Erythroblast (primary cell): Measurements from ENCODE around the gene SERTM2.

Source experiments
- DNase-seq, 2 experiments: peaks; one replicate each; lab custom pipeline; 2025; lab: John Stamatoyannopoulos, UW
- GATA1 ChIP-seq: IDR thresholded peaks from 2 replicates; pipeline ENCODE4 v1.6.1; 2011; ENCODE audit warnings: low read depth, mild to moderate bottlenecking, control low read depth, low read length, moderate library complexity
- POLR2A ChIP-seq: IDR thresholded peaks from 2 replicates; pipeline ENCODE4 v1.6.1; 2011; ENCODE audit warnings: mild to moderate bottlenecking, low read length

The SERTM2 gene

DNA sequence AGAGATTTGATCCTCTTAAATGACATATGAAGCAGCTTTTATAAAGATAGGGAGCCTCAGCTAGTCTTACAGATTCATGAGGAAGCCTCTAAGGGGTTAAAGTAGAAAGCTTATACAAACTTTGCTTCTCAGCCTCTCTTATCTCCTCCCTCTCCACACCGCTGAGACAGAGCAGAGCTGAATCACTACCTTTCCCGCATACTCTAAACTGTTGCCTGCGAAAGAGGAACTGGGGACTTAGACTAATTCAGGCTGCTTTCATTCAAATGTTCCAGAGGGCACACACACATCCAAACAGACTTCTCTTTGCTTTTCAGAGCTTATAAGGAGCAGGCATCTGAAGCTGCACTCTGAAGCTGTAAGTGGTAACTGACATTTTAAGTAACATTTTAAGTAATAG lies at the start of gene SERTM2:
Gene SERTM2 (plus strand): TSS at position 169 of the 400 bp plus-strand sequence. CDS start 7,213 bp downstream, outside the sequence.
- DNase-seq, result no peak

DNA sequence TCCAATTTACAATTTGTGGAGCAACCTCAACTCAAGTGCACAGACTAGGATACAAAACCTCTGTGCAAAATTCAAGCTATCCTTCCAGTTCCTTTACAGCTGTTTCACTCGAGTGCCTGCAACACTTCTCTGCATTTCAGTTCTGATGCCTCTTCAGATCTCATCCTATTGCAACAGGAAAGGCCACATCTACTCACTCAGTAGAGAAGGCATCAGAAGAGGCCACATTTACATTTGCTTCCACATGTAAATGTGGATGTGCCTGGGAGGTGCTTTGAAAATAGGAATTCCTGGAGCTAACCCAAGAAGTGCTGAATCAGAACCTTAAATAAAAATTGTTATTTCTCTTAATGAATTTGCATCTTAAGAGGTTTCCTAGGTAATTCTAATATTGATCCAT lies 45.8 kb upstream of the SERTM2 start:
- DNase-seq, result no peak
- TF ChIP-seq GATA1 (no peak), POLR2A (no peak)

More for the DNA sequence above, at the start of gene SERTM2:
- TF ChIP-seq GATA1 (no peak), POLR2A (no peak)

DNA sequence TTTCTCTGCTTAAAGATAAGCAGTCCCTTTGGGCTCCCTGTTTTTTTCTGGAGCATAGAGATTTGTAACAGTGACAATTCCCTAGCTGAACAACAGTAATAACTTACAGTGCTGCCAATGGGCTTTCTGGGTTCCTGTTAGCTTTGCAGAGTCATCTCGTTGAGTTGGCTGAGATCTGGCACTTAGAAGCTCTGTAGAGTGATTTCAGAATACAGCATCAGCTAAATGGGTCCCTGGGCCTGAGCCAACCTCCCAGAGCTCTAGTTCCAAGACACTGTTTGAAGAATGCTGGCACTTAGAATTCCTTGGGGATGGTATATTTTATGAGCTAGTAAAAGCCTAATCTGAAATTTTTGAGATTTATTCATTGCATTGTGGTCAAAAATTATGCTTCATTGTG lies 43.5 kb upstream of the SERTM2 start:
- no peak for DNase-seq
- no peak for TF ChIP-seq GATA1
- no peak for TF ChIP-seq POLR2A

DNA sequence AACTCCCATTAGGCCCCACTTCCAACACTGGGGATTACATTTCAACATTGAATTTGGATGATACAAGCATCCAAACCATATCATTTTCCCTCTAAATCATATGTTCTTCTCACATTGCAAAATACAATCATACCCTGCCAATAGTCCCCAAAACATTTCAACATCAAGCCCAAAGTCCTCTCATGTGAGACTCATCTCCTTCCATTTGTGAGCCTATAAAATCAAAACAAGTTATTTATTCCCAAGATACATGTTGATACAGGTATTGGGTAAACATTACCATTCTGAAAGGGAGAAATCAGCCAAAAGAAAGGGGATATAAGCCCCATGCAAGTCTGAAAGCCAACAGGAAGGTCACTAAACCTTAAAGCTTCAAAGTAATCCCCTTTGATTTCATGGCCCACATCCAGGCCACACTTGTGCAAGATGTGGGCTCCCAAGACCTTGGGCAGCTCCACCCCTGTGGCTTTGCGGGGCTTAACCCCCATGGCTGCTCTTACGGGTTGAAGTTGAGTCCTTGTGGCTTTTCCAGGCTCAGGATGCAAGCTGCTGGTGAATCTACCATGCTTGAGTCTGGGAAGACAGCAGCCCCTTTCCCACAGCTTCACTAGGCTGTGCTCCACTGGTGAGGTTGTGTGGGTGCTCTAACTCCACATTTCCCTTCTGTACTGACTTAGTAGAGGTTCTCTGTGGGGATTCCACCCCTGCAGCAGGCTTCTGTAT lies 40.6 kb upstream of the SERTM2 start:
- TF ChIP-seq POLR2A, result no peak
- no peak for TF ChIP-seq GATA1
- DNase-seq, result no peak

DNA sequence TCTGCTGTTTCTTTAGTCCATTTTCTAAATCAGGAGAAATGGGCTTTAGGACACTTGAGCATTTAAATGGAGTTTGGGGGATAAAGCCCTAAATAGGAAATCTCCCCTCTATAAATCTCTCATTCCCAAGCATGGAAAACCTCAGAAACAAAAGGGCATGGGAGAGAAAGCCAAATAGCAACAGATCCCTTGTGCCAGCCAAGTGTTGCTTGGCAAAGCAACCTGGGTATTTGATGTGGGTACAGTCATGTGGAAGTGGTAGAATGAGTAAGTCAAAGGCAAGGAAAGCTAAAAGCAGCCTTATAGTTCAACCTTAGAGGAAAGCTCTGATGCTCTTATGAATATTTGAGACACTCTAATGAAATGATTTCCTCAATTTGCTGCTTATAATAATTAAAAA lies 29.5 kb upstream of the SERTM2 start:
- no peak for DNase-seq
- TF ChIP-seq GATA1 (no peak), POLR2A (no peak)

DNA sequence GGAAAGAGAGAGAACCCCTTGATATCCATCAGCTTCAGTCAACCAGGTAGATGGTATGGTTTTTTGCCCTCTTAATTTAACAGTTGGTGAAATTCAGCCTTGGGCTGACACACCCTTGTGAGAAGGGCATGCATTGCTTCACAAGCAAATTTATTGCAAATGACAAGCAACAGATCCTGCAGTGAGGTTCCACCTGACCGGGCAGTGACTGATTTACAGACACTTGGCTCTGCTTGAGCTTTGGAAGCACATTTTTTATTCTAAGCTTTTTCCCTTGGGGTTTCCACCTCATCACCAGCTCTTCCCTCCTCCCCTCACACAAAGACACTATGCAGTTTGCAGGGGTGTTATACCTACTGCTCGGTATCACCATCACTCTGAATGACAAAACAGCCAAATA lies 28.3 kb upstream of the SERTM2 start:
- DNase-seq, result no peak
- no peak for TF ChIP-seq GATA1
- TF ChIP-seq POLR2A, result no peak

DNA sequence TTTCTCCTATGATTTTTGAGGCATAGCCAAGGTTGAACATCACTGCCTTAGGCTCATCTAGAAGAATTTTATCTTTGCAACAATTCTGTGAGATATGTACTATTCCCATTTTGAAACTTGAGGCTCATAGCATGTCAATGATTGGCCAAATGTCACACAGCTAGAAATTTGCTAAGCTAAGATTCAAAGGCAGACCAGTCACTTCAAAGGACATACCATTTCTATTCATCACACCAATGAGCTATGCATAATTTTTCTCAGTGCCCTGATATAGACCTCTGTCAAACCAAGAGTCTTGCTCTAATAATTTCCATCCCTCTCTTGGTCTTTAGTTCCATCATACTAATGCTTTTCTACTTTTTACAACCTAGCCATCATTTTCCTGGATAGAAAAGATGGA lies 27.6 kb upstream of the SERTM2 start:
- no peak for DNase-seq
- no peak for TF ChIP-seq GATA1
- TF ChIP-seq POLR2A, result no peak

DNA sequence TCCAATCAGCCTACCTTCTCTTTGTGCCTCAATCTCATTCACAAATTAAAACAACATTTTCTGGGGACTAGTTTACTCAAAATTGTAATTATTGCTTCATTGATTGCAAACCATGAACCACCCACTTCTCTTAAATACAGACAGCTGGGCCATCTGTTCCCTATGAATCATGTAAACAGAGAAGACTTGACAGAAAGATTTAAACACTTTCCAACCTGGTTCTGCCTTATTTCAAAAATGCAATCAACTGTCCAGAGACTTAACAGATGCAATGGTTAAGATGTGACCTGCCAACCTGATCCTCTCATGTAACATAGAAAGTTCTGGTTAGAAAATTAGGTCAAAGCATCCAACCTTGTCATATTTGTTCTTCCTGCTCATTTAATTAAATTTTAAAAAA lies 20.8 kb upstream of the SERTM2 start:
- DNase-seq, result no peak
- TF ChIP-seq GATA1 (no peak), POLR2A (no peak)

DNA sequence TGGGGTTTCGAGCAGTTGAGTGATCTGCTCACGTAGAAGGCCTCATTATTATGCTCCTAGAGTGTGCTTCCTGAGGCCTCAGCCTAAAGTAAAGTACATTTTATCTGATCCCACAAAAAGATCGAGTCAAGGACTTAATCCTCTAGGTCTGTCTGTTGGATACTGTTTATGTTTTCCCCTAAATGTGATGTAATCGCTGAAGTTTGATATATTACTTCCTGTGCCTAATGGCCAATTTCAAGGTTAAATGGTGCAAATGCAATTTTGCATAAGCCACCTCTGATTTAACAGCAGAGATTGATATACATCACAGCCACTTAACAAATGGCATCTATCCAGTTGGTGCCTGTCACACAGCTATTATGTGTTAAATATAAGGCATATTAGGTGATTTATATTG lies 19.4 kb upstream of the SERTM2 start:
- no peak for DNase-seq
- TF ChIP-seq POLR2A (no peak), GATA1 (no peak)

DNA sequence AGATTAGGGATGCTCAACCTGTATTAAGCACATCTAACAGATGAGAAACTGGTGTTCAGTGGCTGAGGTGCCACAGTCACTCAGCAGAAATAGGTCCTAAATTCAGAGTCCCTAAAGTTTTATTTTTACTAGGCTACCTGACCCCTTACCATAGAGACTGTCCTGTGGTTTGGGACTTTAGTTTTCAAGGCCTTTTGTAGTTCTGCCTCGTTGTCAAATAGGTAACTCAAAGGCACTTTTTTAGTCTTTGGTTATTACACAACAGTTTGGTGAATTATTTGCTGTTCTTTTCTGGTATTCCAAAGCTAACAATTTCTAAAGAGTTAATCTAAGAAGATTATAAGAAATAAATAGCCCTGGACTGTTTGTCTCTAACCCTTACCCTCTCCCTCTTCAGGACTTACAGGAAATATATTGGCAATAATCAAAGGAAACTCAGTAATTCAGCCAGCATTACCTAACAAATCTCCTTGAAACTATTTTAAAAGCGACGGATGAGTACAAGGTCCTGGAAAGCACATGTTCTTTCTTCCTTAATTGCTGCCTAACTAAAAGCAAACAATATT lies 12.8 kb upstream of the SERTM2 start:
- TF ChIP-seq GATA1 (no peak), POLR2A (no peak)
- no peak for DNase-seq

DNA sequence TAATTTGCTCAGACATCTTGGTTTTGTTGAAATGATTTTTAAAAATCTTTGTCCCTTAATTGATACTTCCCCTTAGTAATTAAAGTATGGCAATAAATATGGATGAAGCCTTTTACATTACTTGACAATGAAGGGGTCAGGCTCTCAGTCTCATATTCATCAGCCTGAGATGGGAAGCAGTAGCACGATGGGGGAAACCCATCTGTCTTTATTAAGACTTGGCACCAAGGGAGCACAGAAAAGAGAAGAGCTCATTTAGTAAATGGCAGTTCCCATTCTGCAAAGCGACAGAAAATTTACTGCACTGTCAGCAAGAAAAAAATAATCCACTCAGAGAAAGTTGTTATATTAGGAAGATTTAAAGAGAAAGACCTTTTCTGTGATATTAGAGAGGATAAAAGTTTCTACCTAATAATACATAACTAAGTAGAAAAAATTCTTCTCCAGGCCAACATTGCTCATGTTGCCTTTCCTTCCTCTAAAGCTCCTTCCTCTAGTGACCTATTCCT lies 7.9 kb upstream of the SERTM2 start:
- TF ChIP-seq GATA1 (no peak), POLR2A (no peak)

DNA sequence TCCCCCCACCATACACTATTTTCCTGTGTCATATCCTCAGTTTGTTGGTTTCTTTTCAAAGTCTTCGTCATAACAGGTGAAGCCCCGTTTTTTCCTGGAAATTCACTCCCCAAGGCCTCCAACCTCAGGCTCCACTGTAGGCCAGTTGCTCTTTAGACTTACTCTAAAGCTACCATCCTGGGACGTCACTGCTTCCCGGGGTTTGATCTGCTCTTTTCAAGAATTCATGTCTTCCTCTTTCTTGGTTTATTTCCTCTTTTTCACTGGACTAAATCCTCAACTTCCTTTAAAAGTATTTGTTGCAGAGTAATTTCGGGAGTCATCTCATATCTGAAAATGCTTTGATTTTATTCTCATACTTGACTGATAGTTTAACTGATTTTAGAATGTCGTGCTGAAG lies 6.5 kb upstream of the SERTM2 start:
- TF ChIP-seq POLR2A (no peak), GATA1 (no peak)
- no peak for DNase-seq

More for the DNA sequence above, 7.9 kb upstream of the SERTM2 start:
- DNase-seq, result no peak

DNA sequence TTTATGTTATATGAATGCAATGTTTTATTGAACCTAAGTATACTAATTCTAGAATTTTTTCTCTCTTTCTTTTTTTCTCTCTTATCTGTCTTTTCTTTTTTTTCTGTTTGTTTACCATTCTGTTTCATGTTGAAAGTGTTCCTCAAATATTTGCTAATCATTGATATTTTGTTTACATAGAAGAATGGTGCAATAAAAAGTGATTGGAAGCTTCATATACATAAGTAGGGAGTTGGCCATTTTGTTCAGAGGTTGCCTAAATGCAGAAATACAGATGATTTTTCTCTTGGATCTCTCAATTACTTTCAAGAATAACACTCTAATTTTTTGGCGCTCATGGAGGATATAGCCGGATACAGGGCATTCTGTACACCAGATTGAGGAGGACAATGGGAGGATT lies 5.7 kb upstream of the SERTM2 start:
- TF ChIP-seq GATA1 (no peak), POLR2A (no peak)
- no peak for DNase-seq

DNA sequence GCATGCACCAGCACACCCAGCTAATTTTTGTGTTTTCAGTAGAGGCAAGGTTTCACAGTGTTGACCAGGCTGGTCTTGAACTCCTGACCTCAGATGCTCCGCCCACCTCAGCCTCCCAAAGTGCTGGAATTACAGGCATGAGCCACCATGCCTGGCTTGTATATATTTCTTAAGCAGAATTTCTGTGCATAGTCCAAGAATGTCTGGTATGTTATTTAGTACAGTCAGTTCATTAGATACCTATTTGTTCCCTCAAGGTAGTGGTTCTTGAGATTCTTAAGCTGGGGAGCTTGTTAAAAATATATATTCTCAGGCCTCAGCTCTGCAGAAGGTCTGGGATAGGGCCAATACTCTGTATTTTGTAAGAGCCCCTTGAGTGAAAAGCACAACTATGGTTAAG lies 4.6 kb upstream of the SERTM2 start:
- DNase-seq, result no peak
- TF ChIP-seq POLR2A (no peak), GATA1 (no peak)
